Measurements from ENCODE around the gene LRRC58.

GRCh38 chr3:120302361-120302760 lies 46.8 kb downstream of the LRRC58 start:
- no peak for TF ChIP-seq GATA3 (IDR thresholded peaks at IDR 0.05; ENCODE audit: low read depth, low read length)
- TF ChIP-seq GATA2 (IDR thresholded peaks at IDR 0.05; ENCODE audit: low read depth, low read length) = no peak

All from SH-SY5Y (cell line).